NB4 (cell line): ENCODE data around the gene CD14.

ENCODE experiments used
- DNase-seq: peaks from one replicate; pipeline ENCODE4 v3.0.0; 2010; ENCODE audit warnings: low read depth
- H3K4me3 ChIP-seq: one replicate; pipeline ENCODE4 v1.5.1; 2011; ENCODE audit warnings: mild to moderate bottlenecking, low read depth, low read length, moderate library complexity
- CTCF ChIP-seq: IDR thresholded peaks from one replicate; pipeline ENCODE4 v1.5.1; 2012; ENCODE audit warnings: low read depth, low read length
- MAX ChIP-seq: IDR thresholded peaks from 2 replicates; pipeline ENCODE4 v1.6.1; 2011; ENCODE audit warnings: low read depth, low read length
- MYC ChIP-seq: IDR thresholded peaks from 2 replicates; pipeline ENCODE4 v1.6.1; 2011; ENCODE audit warnings: low read depth, low read length
- POLR2A ChIP-seq: IDR thresholded peaks from 2 replicates; pipeline ENCODE4 v1.6.1; 2011; ENCODE audit warnings: mild to moderate bottlenecking; ENCODE audit not compliant: insufficient read length; ENCODE audit errors: extremely low read depth

Gene CD14

GRCh38 chr5:140591747-140592372 is 41.1 kb downstream of the CD14 start:
- DNase-seq = peak; percentile 57
- H3K4me3 ChIP-seq = no peak overlapping the region
- TF ChIP-seq MAX (no peak), POLR2A (no peak), CTCF (no peak), MYC (no peak)

GRCh38 chr5:140590861-140591260 is 42.1 kb downstream of the CD14 start:
- no peak overlapping the region for H3K4me3 ChIP-seq
- TF ChIP-seq MYC = no peak
- TF ChIP-seq CTCF = no peak
- no peak for TF ChIP-seq POLR2A
- TF ChIP-seq MAX = no peak
- DNase-seq = no peak

GRCh38 chr5:140588311-140589070 is 44.5 kb downstream of the CD14 start:
- no peak for DNase-seq
- no peak overlapping the region for H3K4me3 ChIP-seq
- TF ChIP-seq MAX = no peak
- no peak for TF ChIP-seq CTCF
- no peak for TF ChIP-seq POLR2A
- no peak for TF ChIP-seq MYC

- DNase-seq = no peak
- TF ChIP-seq MYC (no peak), POLR2A (no peak), MAX (no peak), CTCF (no peak)
- H3K4me3 ChIP-seq = no peak overlapping the region
Measured at GRCh38 chr5:140587495-140587894, 45.5 kb downstream of the CD14 start.
